Right atrium auricular region (tissue), 2 donors: Measurements from ENCODE around the gene ZNF785. TPM values are rescaled to one million over a fixed set of nuclear protein-coding genes. Genes with fewer than 3 reads are reported as not detected.

Source experiments
- DNase-seq: peaks from one replicate; pipeline ENCODE4 v3.0.0-alpha.2; 2019; ENCODE audit warnings: low spot score
- H3K27ac ChIP-seq, 2 donors: fragments of 200-600 bp; sonication (generic); 1 replicate in 1 of 2; 2 replicates in 1 of 2; pipeline ENCODE4 v1.5.1; 2016 to 2019
- H3K27me3 ChIP-seq, 2 donors: fragments of 200-600 bp; sonication (generic); one replicate each; pipeline versions ENCODE4 v1.5.1 to v1.6.0; 2017 to 2019
- H3K36me3 ChIP-seq: fragments of 200-600 bp; sonication (generic); one replicate; pipeline ENCODE4 v1.5.1; 2016
- H3K4me1 ChIP-seq, 2 donors: fragments of 200-600 bp; sonication (generic); one replicate each; pipeline versions ENCODE4 v1.5.1 to v1.6.0; 2017 to 2019
- H3K4me3 ChIP-seq, 2 donors: fragments of 200-600 bp; sonication (generic); 1 replicate in 1 of 2; 2 replicates in 1 of 2; pipeline ENCODE4 v1.5.1; 2017 to 2019; ENCODE audit warnings: mild to moderate bottlenecking in 1 of 2, moderate library complexity in 1 of 2
- H3K9me3 ChIP-seq, 2 donors: fragments of 200-600 bp; sonication (generic); one replicate each; pipeline ENCODE4 v1.5.1; 2019
- CTCF ChIP-seq, 2 donors: fragments of 200-600 bp; sonication (generic); IDR thresholded peaks; one replicate each; pipeline ENCODE4 v1.5.1; 2019; ENCODE audit warnings: antibody characterized with exemption in 2 of 2
- total RNA-seq, 2 donors: library from RNA; depleted of rRNA; stranded (reverse); fragments of >200 nt; gene quantifications; one replicate each; pipeline ENCODE4 v1.1.0, GENCODE V29; 2016

ZNF785 gene
- total RNA-seq, 2 donors from 2014 or later = 5.5 to 6.0 TPM

- no peak for DNase-seq
- Histone ChIP-seq H3K9me3 (no peaks in the 10 kb centered on the region), H3K4me1 (no peaks in the 10 kb centered on the region), H3K36me3 (no peaks in the 10 kb centered on the region), H3K4me3 (no peak overlapping the region), H3K27ac (no peak overlapping the region), H3K27me3 (no peaks in the 10 kb centered on the region)
- no peak for TF ChIP-seq CTCF (IDR thresholded peaks at IDR 0.05)
Measured at GRCh38 chr16:30619202-30619601, 33.7 kb upstream of the ZNF785 start.

- H3K27ac ChIP-seq = no peak overlapping the region
- peaks cover 0 to 4% of the 10 kb centered on the region in 2 donors for H3K4me1 ChIP-seq
- peak in 1 of 2 donors; percentile 56 for TF ChIP-seq CTCF (IDR thresholded peaks at IDR 0.05)
- DNase-seq = no peak
- H3K36me3 ChIP-seq = no peaks in the 10 kb centered on the region
- no peaks in the 10 kb centered on the region for H3K27me3 ChIP-seq
- no peak overlapping the region for H3K4me3 ChIP-seq
- no peaks in the 10 kb centered on the region for H3K9me3 ChIP-seq
Measured at GRCh38 chr16:30615358-30616091, 30.0 kb upstream of the ZNF785 start.

GRCh38 chr16:30609926-30610839 lies 24.7 kb upstream of the ZNF785 start, which contains the start of gene ZNF689:
Gene ZNF689 (minus strand): TSS chr16:30610389. CDS start chr16:30610041, 348 bp downstream.
- Histone ChIP-seq H3K27me3 (no peaks in the 10 kb centered on the region), H3K4me1 (peaks cover 0 to 19% of the 10 kb centered on the region in 2 donors), H3K4me3 (peak within 1 kb of the TSS; percentile 83 to 96), H3K27ac (peak within 1 kb of the TSS; percentile 96 to 97), H3K36me3 (peaks cover 9% of the 10 kb centered on the region), H3K9me3 (no peaks in the 10 kb centered on the region)
- TF ChIP-seq CTCF (IDR thresholded peaks at IDR 0.05) = peak in 1 of 2 donors; percentile 14
- peak; percentile 99 for DNase-seq

- no peak for DNase-seq
- no peak for TF ChIP-seq CTCF (IDR thresholded peaks at IDR 0.05)
- Histone ChIP-seq H3K4me3 (peak overlapping the region; percentile 83 to 96), H3K27me3 (no peaks in the 10 kb centered on the region), H3K9me3 (no peaks in the 10 kb centered on the region), H3K36me3 (peaks cover 18% of the 10 kb centered on the region), H3K27ac (peak overlapping the region; percentile 96 to 97), H3K4me1 (peaks cover 0 to 19% of the 10 kb centered on the region in 2 donors)
Measured at GRCh38 chr16:30609002-30609925, 23.8 kb upstream of the ZNF785 start.

- Histone ChIP-seq H3K36me3 (peaks cover 32% of the 10 kb centered on the region), H3K4me3 (no peak overlapping the region), H3K27me3 (no peaks in the 10 kb centered on the region), H3K9me3 (no peaks in the 10 kb centered on the region), H3K4me1 (peaks cover 0 to 19% of the 10 kb centered on the region in 2 donors), H3K27ac (no peak overlapping the region)
- DNase-seq = no peak
- TF ChIP-seq CTCF (IDR thresholded peaks at IDR 0.05) = no peak
Measured at GRCh38 chr16:30606004-30606403, 20.5 kb upstream of the ZNF785 start.
